GM18907 (cell line): ENCODE data around the gene U2AF1L4.
"Not testable (repeated sequence)": the region's sequence is repeated elsewhere in the genome, so short reads cannot be mapped to it uniquely, and the experiment has no call there.

Experiments
- ATAC-seq: cut with Tn5 transposase; IDR thresholded peaks from one replicate; pipeline ENCODE4 v1.9.1; 2021; ENCODE audit warnings: mild to moderate bottlenecking, moderate library complexity; ENCODE audit not compliant: unreplicated experiment

Gene U2AF1L4

GRCh38 chr19:35727956-35728706 lies 17.1 kb downstream of the U2AF1L4 start:
- no peak for ATAC-seq

GRCh38 chr19:35727053-35727955 lies 17.9 kb downstream of the U2AF1L4 start:
- no peak for ATAC-seq

- ATAC-seq: no peak
These were observed 19.9 kb downstream of the U2AF1L4 start for GRCh38 chr19:35725216-35725861.

- no peak for ATAC-seq
These were observed 20.7 kb downstream of the U2AF1L4 start for GRCh38 chr19:35724560-35724959.

- ATAC-seq: not testable (repeated sequence)
These were observed 21.1 kb downstream of the U2AF1L4 start for GRCh38 chr19:35724132-35724531.

DNA sequence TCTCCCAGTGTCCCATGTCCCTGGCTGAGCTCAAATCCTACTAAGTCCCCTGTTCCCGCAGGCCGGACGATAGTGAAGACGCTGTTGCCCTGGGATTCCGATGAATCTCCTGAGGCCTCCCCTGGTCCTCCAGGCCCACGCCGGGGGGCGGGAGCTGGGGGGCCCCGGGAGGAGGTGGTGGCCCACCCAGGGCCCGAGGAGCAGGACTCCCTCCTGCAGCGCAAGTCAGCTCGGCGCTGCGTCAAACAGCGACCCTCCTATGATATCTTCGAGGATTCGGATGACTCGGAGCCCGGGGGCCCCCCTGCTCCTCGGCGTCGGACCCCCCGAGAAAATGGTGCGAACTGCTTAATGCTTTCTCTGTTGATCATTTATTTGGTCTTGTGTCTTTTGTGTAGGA lies 21.5 kb downstream of the U2AF1L4 start:
- ATAC-seq: no peak

DNA sequence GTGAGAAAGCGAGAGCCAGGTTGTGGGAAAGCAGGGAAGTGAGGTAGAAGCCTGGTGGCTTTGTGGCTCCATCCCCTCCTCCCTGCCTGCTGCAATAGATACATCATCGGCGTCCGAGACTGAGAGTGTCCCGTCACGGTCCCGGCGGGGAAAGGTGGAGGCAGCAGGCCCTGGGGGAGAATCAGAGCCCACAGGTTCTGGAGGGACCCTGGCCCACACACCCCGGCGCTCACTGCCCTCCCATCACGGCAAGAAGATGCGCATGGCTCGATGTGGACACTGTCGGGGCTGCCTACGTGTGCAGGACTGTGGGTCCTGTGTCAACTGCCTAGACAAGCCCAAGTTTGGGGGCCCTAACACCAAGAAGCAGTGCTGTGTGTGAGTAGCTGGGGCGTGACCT lies 22.3 kb downstream of the U2AF1L4 start:
- no peak for ATAC-seq

- ATAC-seq: no peak
These were observed 22.8 kb downstream of the U2AF1L4 start for GRCh38 chr19:35722461-35722860.

- no peak for ATAC-seq
These were observed 23.8 kb downstream of the U2AF1L4 start for GRCh38 chr19:35721374-35721773.

DNA sequence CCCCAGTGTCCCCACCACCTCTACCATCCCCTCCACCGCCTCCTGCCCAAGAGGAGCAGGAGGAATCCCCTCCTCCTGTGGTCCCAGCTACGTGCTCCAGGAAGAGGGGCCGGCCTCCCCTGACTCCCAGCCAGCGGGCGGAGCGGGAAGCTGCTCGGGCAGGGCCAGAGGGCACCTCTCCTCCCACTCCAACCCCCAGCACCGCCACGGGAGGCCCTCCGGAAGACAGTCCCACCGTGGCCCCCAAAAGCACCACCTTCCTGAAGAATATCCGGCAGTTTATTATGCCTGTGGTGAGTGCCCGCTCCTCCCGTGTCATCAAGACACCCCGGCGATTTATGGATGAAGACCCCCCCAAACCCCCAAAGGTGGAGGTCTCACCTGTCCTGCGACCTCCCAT lies 24.6 kb downstream of the U2AF1L4 start:
- no peak for ATAC-seq

DNA sequence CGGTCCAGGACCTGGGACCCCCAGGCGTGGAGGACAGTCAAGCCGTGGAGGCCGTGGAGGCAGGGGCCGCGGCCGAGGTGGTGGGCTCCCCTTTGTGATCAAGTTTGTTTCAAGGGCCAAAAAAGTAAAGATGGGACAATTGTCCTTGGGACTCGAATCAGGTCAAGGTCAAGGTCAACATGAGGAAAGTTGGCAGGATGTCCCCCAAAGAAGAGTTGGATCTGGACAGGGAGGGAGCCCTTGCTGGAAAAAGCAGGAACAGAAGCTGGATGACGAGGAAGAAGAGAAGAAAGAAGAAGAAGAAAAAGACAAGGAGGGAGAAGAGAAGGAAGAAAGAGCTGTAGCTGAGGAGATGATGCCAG lies 25.1 kb downstream of the U2AF1L4 start:
- no peak for ATAC-seq

DNA sequence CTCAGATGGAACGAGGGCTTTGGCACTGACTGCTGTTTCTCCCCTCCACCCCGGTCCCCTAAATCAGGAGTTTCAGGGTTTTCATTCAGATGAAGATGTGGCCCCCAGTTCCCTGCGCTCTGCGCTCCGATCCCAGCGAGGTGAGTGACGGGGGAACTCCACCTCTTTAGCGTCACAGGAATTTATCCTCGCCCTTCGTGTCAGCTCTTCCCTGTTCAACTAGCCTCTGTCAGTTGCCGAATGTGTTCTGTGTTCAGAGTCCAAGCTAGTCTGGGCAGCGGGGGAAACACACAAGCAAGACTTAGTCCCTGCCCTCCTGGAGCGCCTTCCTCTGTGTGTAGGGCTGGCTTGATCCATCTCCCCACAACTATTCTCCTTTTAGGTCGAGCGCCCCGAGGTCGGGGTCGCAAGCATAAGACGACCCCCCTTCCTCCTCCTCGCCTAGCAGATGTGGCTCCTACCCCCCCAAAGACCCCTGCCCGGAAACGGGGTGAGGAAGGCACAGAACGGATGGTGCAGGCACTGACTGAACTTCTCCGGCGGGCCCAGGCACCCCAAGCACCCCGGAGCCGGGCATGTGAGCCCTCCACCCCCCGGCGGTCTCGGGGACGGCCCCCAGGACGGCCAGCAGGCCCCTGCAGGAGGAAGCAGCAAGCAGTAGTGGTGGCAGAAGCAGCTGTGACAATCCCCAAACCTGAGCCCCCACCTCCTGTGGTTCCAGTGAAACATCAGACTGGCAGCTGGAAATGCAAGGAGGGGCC lies 25.6 kb downstream of the U2AF1L4 start:
- no peak for ATAC-seq

DNA sequence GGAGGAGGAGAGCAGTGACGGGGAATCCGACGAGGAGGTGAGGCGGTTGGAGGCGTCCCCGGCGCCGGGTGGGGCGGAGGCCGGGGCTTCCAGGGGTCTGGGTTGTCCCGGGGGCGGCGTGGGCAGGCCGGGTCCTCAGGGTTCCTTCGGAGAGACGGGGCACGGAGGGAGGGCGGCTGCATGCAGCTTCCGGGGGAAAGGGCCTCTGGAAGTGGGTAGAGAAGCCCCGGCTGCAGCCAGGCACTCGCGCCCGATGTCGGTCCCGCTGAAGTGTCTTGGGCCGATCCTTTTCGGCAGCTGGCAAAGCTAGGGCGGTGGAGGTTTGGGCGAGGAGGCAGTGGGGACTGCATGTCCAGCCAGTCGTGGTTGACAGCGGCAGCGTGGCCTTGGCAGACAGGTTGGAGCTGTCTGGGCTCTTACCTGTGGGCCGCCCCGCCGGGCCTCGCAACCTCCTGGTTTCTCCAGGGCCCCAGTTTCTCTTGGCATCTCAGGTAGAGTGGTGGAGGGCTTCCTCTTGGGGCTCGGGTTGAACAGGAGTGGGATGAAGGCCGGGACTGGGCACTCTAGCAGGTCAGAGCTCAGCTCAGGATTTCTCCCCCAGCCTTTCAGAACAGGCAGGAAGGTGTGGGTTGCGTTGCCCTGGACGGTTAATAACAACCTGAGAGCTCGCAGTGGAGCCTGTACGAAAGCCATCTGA lies 26.7 kb downstream of the U2AF1L4 start:
- ATAC-seq: peak; percentile 9

DNA sequence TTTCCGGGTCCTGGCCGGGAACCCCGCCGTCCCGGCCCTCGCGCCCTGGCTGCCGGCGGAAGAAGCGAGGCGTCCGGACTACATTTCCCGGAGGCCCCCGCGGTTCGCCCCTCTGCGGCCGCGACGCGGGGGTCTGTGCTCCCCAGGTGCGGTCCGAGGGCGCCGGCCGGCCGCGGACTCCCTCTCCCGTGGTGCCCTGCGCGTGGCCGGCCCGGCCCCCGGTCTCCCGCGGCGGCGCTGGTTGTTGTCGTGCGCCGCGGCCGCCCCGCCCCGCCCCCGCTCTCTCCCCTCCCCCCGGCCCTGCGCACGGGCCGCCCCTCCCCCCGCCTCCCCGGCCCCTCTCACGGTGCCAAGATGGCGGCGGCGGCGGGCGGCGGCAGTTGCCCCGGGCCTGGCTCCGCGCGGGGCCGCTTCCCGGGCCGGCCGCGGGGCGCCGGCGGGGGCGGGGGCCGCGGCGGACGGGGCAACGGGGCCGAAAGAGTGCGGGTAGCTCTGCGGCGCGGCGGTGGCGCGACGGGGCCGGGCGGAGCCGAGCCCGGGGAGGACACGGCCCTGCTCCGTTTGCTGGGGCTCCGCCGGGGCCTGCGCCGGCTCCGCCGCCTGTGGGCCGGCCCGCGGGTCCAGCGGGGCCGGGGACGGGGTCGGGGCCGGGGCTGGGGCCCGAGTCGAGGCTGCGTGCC lies 27.4 kb downstream of the U2AF1L4 start, which contains the start of gene KMT2B:
TSS of gene KMT2B (plus strand) at position 339 of the 680 bp plus-strand sequence. CDS start at position 355, 16 bp downstream.
- no peak for ATAC-seq

GRCh38 chr19:35716801-35717664 lies 28.2 kb downstream of the U2AF1L4 start:
- peak; percentile 63 for ATAC-seq

- peak; percentile 2 for ATAC-seq
These were observed 29.0 kb downstream of the U2AF1L4 start for GRCh38 chr19:35715981-35716800.

- no peak for ATAC-seq
These were observed 29.8 kb downstream of the U2AF1L4 start for GRCh38 chr19:35715355-35715809.
